ENCODE results near the gene SP6.

The SP6 gene

DNA sequence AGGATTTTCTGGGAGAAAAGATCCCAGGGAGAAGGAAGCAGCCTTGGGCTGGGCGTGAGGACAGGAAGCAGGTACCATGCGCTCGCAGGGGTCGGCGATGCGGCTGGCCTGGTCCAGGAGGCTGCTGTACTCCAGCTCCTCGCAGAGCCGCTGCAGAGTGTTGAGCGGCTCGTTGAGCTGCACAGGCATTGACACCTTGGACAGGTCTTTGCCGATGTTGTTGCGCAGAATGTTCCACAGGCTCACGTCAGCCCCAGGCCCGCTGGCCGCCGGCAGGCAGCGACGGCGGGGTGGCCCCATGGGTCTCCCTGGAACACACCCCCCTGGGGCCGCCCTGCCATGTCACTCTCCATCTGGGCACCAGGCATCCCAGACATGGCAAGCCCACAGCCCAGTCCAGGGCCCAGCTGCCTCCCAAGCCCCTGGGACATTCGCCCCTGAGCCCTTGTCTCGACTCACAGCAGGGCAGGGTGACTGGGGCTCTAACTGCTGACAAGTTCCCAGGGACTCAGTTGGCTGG is 37.4 kb downstream of the SP6 start:
- Histone ChIP-seq H3K4me1 (no peaks in the 10 kb centered on the region), H3K27me3 (no peaks in the 10 kb centered on the region), H3K4me3 (no peak overlapping the region), H4K20me1 (peaks cover 14% of the 10 kb centered on the region; the same call in 1 of the 2 replicates), H3K9me3 (no peaks in the 10 kb centered on the region), H3K36me3 (peaks cover 99% of the 10 kb centered on the region), H3K27ac (no peak overlapping the region), H3K9ac (no peak overlapping the region), H3K4me2 (no peak overlapping the region)
- TF ChIP-seq Cebpa-rat (IDR thresholded peaks at IDR 0.05) = no peak

DNA sequence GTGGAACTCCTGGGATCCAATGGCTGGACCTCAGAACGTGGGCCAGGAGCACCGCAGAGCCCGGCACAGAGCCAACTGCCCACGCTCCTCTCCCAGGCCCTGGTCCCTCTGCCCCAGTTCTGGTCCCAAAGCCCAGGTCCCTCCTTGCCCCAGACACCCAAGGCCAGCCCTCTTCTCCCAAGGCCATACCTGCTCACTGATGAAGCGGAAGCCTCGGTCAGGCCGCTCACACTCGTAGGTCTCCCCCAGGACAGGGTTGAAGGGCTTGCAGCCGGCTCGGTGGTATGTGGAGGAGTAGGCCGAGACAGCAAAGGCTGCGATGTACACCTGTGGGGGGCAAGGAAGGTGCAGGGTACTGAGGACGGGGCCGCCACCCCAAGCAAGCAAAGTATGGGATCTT is 37.9 kb downstream of the SP6 start:
- H3K4me1 ChIP-seq = no peaks in the 10 kb centered on the region
- H3K27me3 ChIP-seq = no peaks in the 10 kb centered on the region
- peaks cover 99% of the 10 kb centered on the region for H3K36me3 ChIP-seq
- H3K4me2 ChIP-seq = no peak overlapping the region
- peaks cover 14% of the 10 kb centered on the region; the same call in 1 of the 2 replicates for H4K20me1 ChIP-seq
- TF ChIP-seq Cebpa-rat (IDR thresholded peaks at IDR 0.05) = no peak
- no peak overlapping the region for H3K4me3 ChIP-seq
- H3K27ac ChIP-seq = no peak overlapping the region
- no peak overlapping the region for H3K9ac ChIP-seq
- no peaks in the 10 kb centered on the region for H3K9me3 ChIP-seq

DNA sequence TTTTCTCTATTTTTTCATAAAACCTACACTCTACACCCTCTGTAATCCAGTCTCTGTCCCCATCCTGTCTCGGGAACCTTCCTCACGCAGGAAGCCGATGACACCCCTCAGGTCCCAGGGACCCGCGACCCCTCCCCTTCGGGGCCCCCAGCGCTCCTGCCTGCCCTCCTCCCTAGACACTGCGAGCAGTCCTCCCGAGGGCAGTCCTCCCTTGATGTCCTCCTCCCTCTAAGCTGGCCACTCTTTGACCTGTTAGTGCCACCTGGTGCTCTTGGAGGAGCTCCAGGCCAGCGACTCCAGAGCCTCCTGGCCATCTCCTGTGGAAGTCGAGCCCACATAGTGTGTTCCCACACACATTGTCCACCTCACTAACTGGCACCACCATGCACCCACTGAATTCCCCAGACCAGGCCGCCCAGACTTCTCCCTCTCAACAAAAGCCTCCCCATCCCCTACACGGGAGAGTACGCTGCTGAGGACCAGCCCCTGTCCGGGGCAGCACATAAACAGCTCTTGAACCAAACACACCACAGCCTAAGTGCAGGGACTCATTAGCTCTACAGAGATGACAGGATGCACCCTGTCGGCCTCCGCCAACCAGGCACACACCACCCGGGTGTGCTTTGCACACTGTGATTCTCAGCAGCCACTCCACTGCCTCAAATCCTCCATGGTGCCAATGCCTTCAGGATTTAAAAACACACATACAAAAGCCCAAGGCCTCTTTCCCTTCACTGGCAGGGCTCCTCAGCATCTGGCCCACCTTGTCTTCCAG is 38.6 kb downstream of the SP6 start:
- Histone ChIP-seq H3K9ac (no peak overlapping the region), H4K20me1 (peaks cover 14% of the 10 kb centered on the region; the same call in 1 of the 2 replicates), H3K27ac (no peak overlapping the region), H3K4me3 (no peak overlapping the region), H3K4me2 (no peak overlapping the region), H3K36me3 (peaks cover 99% of the 10 kb centered on the region), H3K4me1 (peaks cover 2% of the 10 kb centered on the region; the same call in 1 of the 2 replicates), H3K9me3 (no peaks in the 10 kb centered on the region), H3K27me3 (no peaks in the 10 kb centered on the region)
- TF ChIP-seq Cebpa-rat (IDR thresholded peaks at IDR 0.05) = no peak

GRCh38 chr17:47811709-47812108 is 39.3 kb downstream of the SP6 start:
- peaks cover 14% of the 10 kb centered on the region; the same call in 1 of the 2 replicates for H4K20me1 ChIP-seq
- no peak overlapping the region for H3K4me2 ChIP-seq
- TF ChIP-seq Cebpa-rat (IDR thresholded peaks at IDR 0.05) = no peak
- no peaks in the 10 kb centered on the region for H3K27me3 ChIP-seq
- H3K9me3 ChIP-seq = no peaks in the 10 kb centered on the region
- peaks cover 8% of the 10 kb centered on the region for H3K4me1 ChIP-seq
- no peak overlapping the region for H3K27ac ChIP-seq
- peaks cover 99% of the 10 kb centered on the region for H3K36me3 ChIP-seq
- no peak overlapping the region for H3K9ac ChIP-seq
- no peak overlapping the region for H3K4me3 ChIP-seq

DNA sequence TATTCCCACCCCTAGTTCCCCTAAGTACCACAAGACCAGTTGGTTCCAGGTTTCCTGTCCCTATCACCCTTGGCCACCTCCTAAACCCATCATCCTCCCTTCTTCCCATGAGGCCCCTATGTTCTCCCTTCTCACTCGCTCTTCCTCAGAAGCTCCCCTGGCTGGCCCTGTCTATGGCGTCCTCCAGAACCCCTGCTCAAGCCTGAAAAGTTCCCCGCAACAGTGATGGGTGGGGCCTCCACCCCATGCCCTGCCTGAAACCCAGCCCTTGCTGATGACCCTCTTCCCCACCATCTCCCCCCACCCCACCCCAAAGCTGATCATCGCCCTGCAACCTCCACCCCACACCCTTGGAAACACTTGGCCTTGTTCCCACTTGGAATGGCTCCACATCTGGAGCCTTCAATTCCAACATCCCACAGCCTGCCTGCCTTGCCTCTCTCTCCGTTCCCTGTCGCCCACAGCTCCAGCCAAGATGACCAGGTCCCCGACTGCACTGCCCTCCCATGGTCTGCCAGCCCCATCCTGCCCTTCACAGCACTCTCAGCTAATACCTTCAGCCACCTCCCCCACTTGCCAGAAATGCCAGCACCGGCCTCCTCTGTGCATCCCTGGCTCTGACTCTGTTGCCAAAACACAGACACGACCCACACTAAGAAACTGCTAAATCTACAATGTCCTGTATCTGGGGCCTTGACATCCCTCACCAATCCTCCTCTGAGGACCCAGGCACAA is 39.9 kb downstream of the SP6 start:
- H3K9me3 ChIP-seq = no peaks in the 10 kb centered on the region
- no peak overlapping the region for H3K27ac ChIP-seq

DNA sequence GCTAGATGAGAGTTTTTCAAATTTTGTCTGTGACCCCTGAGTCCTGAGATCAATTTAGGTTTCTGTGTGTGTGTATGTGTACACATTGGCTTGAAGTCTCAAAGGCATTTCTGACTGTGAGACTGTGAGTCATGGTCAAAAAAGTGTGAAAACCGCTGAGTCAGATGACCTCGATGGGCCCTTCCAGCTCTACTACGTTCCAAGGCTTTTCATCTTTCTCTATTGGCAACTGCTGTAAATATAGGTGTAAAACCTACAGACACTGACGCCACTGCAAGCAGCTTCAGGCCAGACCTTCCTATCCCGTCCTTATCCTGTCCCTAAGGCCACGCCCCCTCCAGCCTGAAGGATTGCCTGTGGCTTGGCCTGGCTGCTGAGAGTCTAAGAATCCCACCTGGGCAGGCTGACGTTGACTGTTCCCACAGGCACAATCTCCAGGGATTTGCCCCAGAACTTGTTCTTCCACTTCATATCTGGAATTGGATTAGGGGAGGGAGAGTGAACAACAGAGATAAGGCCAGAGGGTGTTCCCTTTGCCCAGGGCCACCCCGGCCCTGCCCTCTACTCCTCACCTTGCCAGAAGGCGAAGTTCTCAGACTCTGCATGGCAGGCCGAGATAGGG is 40.7 kb downstream of the SP6 start:
- H3K9ac ChIP-seq = no peak overlapping the region
- no peaks in the 10 kb centered on the region for H3K27me3 ChIP-seq
- no peaks in the 10 kb centered on the region for H3K9me3 ChIP-seq
- H3K27ac ChIP-seq = no peak overlapping the region
- TF ChIP-seq Cebpa-rat (IDR thresholded peaks at IDR 0.05) = no peak
- peaks cover 88% of the 10 kb centered on the region for H3K36me3 ChIP-seq
- no peak overlapping the region for H3K4me3 ChIP-seq
- H3K4me1 ChIP-seq = peaks cover 22% of the 10 kb centered on the region
- peaks cover 14% of the 10 kb centered on the region; the same call in 1 of the 2 replicates for H4K20me1 ChIP-seq
- no peak overlapping the region for H3K4me2 ChIP-seq

More for the DNA sequence above, 39.9 kb downstream of the SP6 start:
- Histone ChIP-seq H3K36me3 (peaks cover 96% of the 10 kb centered on the region), H3K4me1 (peaks cover 14% of the 10 kb centered on the region), H3K27me3 (no peaks in the 10 kb centered on the region), H3K4me2 (no peak overlapping the region), H4K20me1 (peaks cover 14% of the 10 kb centered on the region; the same call in 1 of the 2 replicates), H3K9ac (no peak overlapping the region), H3K4me3 (no peak overlapping the region)
- no peak for TF ChIP-seq Cebpa-rat (IDR thresholded peaks at IDR 0.05)

DNA sequence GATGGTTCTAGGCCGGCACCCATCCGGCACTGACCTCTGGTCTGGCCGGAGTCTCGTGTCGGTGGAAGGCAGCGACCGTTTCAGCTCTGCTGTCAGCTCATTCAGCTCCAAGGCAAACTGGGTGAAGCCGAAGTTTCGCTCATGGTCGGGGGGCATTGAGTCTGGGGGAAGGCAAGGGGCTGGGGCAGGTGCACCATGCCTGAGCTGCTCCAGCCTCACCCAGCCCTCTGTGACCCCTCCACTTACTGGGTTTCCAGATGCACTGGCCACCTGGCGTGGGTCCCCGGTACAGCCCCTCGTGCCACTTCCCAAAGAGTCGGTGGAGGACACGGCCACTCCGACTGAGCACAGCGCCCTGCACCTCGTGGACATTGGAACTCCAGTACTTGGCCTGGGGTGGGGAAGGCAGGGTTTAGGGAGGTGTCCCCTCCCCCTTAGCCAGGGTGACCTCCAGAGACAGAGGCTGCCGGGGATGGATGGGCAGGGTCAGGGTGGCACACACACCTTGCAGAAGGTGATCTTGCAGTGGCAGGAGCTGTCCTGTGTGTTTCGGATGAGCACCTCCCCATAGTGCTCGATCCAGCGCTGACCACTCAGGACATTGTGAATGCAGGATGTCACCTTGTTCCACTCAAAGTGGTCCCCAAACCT is 42.0 kb downstream of the SP6 start:
- TF ChIP-seq Cebpa-rat (IDR thresholded peaks at IDR 0.05) = no peak
- no peak overlapping the region for H3K27ac ChIP-seq
- H3K36me3 ChIP-seq = peaks cover 75% of the 10 kb centered on the region
- peaks cover 35% of the 10 kb centered on the region for H3K4me1 ChIP-seq
- H3K9me3 ChIP-seq = no peaks in the 10 kb centered on the region
- H3K4me2 ChIP-seq = no peak overlapping the region
- H3K27me3 ChIP-seq = no peaks in the 10 kb centered on the region
- no peak overlapping the region for H3K4me3 ChIP-seq
- H4K20me1 ChIP-seq = peaks cover 14% of the 10 kb centered on the region; the same call in 1 of the 2 replicates
- no peak overlapping the region for H3K9ac ChIP-seq

- no peak overlapping the region for H3K27ac ChIP-seq
- no peaks in the 10 kb centered on the region for H3K9me3 ChIP-seq
- H4K20me1 ChIP-seq = peaks cover 14% of the 10 kb centered on the region; the same call in 1 of the 2 replicates
- peaks cover 42% of the 10 kb centered on the region for H3K4me1 ChIP-seq
- H3K9ac ChIP-seq = no peak overlapping the region
- H3K36me3 ChIP-seq = peaks cover 68% of the 10 kb centered on the region
- no peak overlapping the region for H3K4me3 ChIP-seq
- TF ChIP-seq Cebpa-rat (IDR thresholded peaks at IDR 0.05) = no peak
- H3K27me3 ChIP-seq = no peaks in the 10 kb centered on the region
- no peak overlapping the region for H3K4me2 ChIP-seq
Measured at GRCh38 chr17:47808036-47808829, 42.7 kb downstream of the SP6 start.
